ENCODE measurements around the gene DTX4. TPM values are rescaled to one million over a fixed set of nuclear protein-coding genes. Genes with fewer than 3 reads are reported as not detected.
A peak's percentile ranks its signal among the peaks of the same experiment; 100 is the strongest.

Gene DTX4
- total and polyA plus RNA-seq, 4 donors: 2.6 to 10.0 (median 5.6) TPM

DNA sequence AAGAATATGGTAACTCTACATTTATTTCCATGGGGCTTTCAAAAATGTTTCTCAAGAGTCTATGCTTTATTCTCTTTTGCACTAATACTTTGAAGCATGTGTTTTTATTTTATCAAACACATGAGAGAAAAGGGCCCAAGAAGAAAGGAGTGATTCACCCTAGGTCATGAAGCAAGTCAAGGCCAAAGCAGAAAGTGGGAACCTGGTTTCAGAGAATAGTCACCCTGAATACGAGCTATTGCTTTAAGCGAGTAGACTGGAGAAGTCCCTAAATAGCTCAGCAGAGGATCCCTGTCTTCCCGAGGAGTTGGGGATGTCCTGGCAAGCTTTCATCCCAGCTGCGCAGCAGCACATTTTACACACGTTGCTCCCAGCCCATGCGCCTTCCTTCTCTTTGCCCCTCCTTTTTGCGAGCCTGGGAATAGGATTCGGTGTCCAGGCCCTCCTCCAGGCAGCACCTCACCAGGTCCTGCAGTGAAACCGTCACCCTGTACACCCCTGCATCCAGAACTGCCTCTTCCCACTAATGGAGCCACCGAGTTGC, 21.7 kb downstream of the DTX4 start:
- H3K27ac ChIP-seq (ENCODE audit: low read depth in 1 of 2, low read length in 2 of 2): no peak overlapping the region
- peaks cover 0 to 3% of the 10 kb centered on the region in 2 donors for H3K36me3 ChIP-seq (ENCODE audit: control insufficient read depth in 1 of 2, insufficient read depth in 2 of 2, low read length in 1 of 2)
- peaks cover 0 to 5% of the 10 kb centered on the region in 2 donors for H3K4me1 ChIP-seq (ENCODE audit: control insufficient read depth in 1 of 2, insufficient read depth in 2 of 2, low read length in 2 of 2)
- 89 to 91% methylated on average over 10 of the region's 10 CpGs for WGBS, 2 donors
- no peak overlapping the region for H3K4me3 ChIP-seq (ENCODE audit: low read length in 2 of 2)
- DNase-seq (no peak), ATAC-seq (ENCODE audit: low FRiP score) (no peak)
- no peaks in the 10 kb centered on the region for H3K27me3 ChIP-seq (ENCODE audit: control insufficient read depth in 1 of 2, insufficient read depth in 2 of 2, low read length in 1 of 2)
- intact Hi-C loops (cut with DNase I): no loop called here
- no peaks in the 10 kb centered on the region for H3K9me3 ChIP-seq (ENCODE audit: control insufficient read depth, low read length)

DNA sequence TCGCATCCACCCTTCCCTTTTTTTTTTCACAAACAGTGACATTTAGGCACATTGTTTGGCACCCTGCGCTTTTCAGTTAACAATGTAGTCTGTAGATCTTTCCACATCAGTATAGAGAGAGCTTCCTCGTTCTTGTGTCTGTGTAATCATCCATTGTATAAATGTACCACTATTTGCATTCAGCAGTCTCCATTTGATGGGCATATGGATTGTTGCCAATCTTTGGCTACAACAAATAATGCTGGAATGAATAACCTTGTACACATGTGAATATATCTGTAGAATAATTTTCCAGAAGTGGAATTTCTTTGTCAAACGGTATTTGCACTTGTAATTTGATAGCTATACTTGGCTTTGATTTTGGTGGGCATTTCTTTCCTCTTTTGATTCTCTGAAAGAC, 23.7 kb downstream of the DTX4 start:
- Histone ChIP-seq H3K27ac (ENCODE audit: low read depth in 1 of 2, low read length in 2 of 2) (no peak overlapping the region), H3K4me1 (ENCODE audit: control insufficient read depth in 1 of 2, insufficient read depth in 2 of 2, low read length in 2 of 2) (peaks cover 0 to 14% of the 10 kb centered on the region in 2 donors), H3K9me3 (ENCODE audit: control insufficient read depth, low read length) (no peaks in the 10 kb centered on the region), H3K4me3 (ENCODE audit: low read length in 2 of 2) (no peak overlapping the region), H3K27me3 (ENCODE audit: control insufficient read depth in 1 of 2, insufficient read depth in 2 of 2, low read length in 1 of 2) (no peaks in the 10 kb centered on the region), H3K36me3 (ENCODE audit: control insufficient read depth in 1 of 2, insufficient read depth in 2 of 2, low read length in 1 of 2) (peaks cover 0 to 3% of the 10 kb centered on the region in 2 donors)
- no peak for DNase-seq
- WGBS, 2 donors: 87 to 89% methylated on average over 4 of the region's 4 CpGs
- ATAC-seq (ENCODE audit: low FRiP score): no peak
- intact Hi-C loops (cut with DNase I): no loop called here

DNA sequence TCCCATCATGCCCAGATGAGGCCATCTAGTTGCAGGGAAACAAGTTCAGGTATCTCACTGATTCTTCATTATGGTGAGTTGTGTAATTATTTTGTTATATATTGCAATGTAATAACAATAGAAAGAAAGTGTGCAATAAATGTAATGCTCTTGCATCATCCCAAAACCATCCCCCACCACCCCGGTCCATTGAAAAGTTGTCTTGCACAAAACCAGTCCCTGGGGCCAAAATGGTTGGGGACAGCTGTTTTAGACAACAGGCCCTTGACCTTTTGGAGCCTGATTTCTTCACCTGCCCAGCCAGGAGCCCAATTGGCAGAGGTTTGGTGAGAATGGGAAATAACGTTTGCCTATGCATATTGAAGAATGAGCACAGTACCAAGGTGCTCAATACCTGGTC, 24.8 kb downstream of the DTX4 start:
- Histone ChIP-seq H3K27me3 (ENCODE audit: control insufficient read depth in 1 of 2, insufficient read depth in 2 of 2, low read length in 1 of 2) (no peaks in the 10 kb centered on the region), H3K9me3 (ENCODE audit: control insufficient read depth, low read length) (no peaks in the 10 kb centered on the region), H3K4me1 (ENCODE audit: control insufficient read depth in 1 of 2, insufficient read depth in 2 of 2, low read length in 2 of 2) (peaks cover 0 to 14% of the 10 kb centered on the region in 2 donors), H3K4me3 (ENCODE audit: low read length in 2 of 2) (no peak overlapping the region), H3K27ac (ENCODE audit: low read depth in 1 of 2, low read length in 2 of 2) (no peak overlapping the region), H3K36me3 (ENCODE audit: control insufficient read depth in 1 of 2, insufficient read depth in 2 of 2, low read length in 1 of 2) (peaks cover 0 to 2% of the 10 kb centered on the region in 2 donors)
- no peak for ATAC-seq (ENCODE audit: low FRiP score)
- 94 to 98% methylated on average over 2 of the region's 2 CpGs for WGBS, 2 donors
- intact Hi-C loops (cut with DNase I): no loop called here
- no peak for DNase-seq

DNA sequence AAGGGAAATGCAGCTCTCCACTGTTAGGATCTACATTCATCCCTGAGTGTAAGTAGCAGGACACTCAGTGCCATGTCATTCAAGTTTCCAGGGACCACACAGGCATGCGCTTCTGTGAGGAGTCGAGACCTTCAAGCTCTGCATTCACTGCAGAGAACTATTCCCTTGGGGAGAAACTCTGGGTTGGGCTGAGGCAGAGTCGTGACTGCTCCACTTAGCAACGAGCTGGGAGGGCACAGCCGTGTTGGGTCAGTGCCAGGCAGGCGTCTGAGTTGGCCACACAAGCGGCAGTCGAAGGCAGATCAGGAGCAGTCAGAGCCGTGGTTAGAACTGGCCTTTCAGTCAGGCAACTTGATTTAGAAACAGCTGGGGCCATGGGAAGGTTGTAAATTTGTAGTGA, 26.1 kb downstream of the DTX4 start:
- H3K27ac ChIP-seq (ENCODE audit: low read depth in 1 of 2, low read length in 2 of 2): peak overlapping the region in 1 of 2 donors; percentile 4
- 1 to 2% methylated on average over 9 of the region's 9 CpGs for WGBS, 2 donors
- H3K36me3 ChIP-seq (ENCODE audit: control insufficient read depth in 1 of 2, insufficient read depth in 2 of 2, low read length in 1 of 2): no peaks in the 10 kb centered on the region
- H3K27me3 ChIP-seq (ENCODE audit: control insufficient read depth in 1 of 2, insufficient read depth in 2 of 2, low read length in 1 of 2): no peaks in the 10 kb centered on the region
- H3K4me3 ChIP-seq (ENCODE audit: low read length in 2 of 2): no peak overlapping the region
- no peaks in the 10 kb centered on the region for H3K9me3 ChIP-seq (ENCODE audit: control insufficient read depth, low read length)
- ATAC-seq (ENCODE audit: low FRiP score) (peak; percentile 90), DNase-seq (peak; percentile 94 to 98)
- intact Hi-C loops (cut with DNase I): no loop called here
- H3K4me1 ChIP-seq (ENCODE audit: control insufficient read depth in 1 of 2, insufficient read depth in 2 of 2, low read length in 2 of 2): peaks cover 0 to 14% of the 10 kb centered on the region in 2 donors

DNA sequence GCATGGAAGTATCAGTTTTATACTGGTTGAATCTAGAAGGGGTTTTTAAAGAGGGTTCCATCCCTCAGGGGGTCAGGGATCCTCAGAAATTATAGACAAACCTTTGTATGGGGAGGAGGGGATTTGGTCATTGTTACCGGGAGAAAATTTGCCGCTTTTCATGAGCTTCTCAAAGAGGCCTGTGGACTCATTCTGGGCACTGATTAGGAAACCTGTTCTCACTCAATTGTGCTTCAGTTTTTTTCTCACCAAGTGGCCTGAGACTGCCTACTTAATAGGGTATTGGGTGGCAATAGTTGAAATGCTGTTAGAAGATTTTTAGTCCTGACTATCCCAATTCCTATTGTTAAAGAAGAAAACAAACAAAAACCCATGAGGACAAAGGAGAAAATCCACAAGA, 26.8 kb downstream of the DTX4 start:
- WGBS, 2 donors: 93 to 94% methylated on average over 2 of the region's 2 CpGs
- no peak overlapping the region for H3K4me3 ChIP-seq (ENCODE audit: low read length in 2 of 2)
- DNase-seq (no peak), ATAC-seq (ENCODE audit: low FRiP score) (no peak)
- no peak overlapping the region for H3K27ac ChIP-seq (ENCODE audit: low read depth in 1 of 2, low read length in 2 of 2)
- no peaks in the 10 kb centered on the region for H3K36me3 ChIP-seq (ENCODE audit: control insufficient read depth in 1 of 2, insufficient read depth in 2 of 2, low read length in 1 of 2)
- intact Hi-C loops (cut with DNase I): no loop called here
- H3K9me3 ChIP-seq (ENCODE audit: control insufficient read depth, low read length): no peaks in the 10 kb centered on the region
- peaks cover 0 to 14% of the 10 kb centered on the region in 2 donors for H3K4me1 ChIP-seq (ENCODE audit: control insufficient read depth in 1 of 2, insufficient read depth in 2 of 2, low read length in 2 of 2)
- H3K27me3 ChIP-seq (ENCODE audit: control insufficient read depth in 1 of 2, insufficient read depth in 2 of 2, low read length in 1 of 2): no peaks in the 10 kb centered on the region

DNA sequence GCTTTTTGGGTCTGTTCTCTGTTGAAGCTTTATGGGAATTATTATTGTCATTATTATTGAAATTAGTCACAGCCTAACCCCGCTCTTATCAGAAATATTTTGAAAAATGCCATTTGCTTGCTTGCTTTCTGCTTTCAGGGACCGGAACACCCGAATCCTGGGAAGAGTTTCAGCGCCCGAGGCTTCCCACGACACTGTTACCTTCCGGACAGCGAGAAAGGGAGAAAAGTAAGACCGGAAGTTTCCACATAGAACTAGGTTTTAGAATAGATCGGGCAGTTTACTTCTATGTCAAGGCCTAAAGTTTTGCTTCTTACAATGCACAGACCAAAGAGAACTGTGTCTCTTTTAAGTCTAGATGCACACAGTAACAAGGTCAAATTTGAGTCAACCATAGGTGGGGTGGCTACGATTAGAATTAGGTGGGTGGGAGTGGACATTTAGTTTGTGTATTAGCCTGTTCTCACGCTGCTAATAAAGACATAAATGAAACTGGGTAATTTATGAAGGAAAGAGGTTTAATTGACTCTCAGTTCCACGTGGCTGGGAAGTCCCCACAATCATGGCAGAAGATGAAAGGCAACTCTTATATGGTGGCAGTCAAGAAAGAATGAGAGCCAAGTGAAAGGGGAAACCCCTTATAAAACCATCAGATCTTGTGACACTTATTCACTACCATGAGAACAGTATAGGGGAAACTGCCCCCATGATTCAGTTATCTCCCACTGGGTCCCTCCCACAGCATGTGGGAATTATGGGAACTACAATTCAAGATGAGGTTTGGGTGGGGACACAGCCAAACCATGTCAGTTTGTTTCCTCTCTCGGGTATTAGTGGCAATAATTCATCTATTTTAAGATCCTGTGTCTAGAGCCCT, 27.9 kb downstream of the DTX4 start:
- H3K4me3 ChIP-seq (ENCODE audit: low read length in 2 of 2): no peak overlapping the region
- peaks cover 0 to 14% of the 10 kb centered on the region in 2 donors for H3K4me1 ChIP-seq (ENCODE audit: control insufficient read depth in 1 of 2, insufficient read depth in 2 of 2, low read length in 2 of 2)
- ATAC-seq (ENCODE audit: low FRiP score): no peak
- intact Hi-C loops (cut with DNase I): no loop called here
- no peaks in the 10 kb centered on the region for H3K9me3 ChIP-seq (ENCODE audit: control insufficient read depth, low read length)
- H3K27me3 ChIP-seq (ENCODE audit: control insufficient read depth in 1 of 2, insufficient read depth in 2 of 2, low read length in 1 of 2): no peaks in the 10 kb centered on the region
- H3K27ac ChIP-seq (ENCODE audit: low read depth in 1 of 2, low read length in 2 of 2): no peak overlapping the region
- WGBS, 2 donors: 66 to 71% methylated on average over 14 of the region's 14 CpGs
- H3K36me3 ChIP-seq (ENCODE audit: control insufficient read depth in 1 of 2, insufficient read depth in 2 of 2, low read length in 1 of 2): no peaks in the 10 kb centered on the region
- peak in 1 of 2 donors; percentile 63 for DNase-seq

DNA sequence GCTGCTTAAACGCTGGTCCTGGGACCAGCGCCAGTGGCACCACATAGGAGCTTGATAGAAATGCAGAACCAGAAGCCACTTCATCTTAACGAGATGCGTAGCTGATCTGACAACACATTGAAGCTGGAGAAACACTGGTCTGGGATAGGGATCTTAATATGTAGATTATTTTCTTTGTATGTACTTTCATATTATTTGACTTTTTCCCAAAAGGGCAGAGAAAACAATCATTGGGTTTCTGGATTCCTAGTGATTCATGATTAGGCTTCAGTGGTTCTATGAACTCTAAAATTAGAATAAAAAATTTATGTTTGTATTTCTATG, 28.5 kb downstream of the DTX4 start:
- no peak for DNase-seq
- WGBS, 2 donors: 13 to 27% methylated on average over 4 of the region's 4 CpGs
- H3K27me3 ChIP-seq (ENCODE audit: control insufficient read depth in 1 of 2, insufficient read depth in 2 of 2, low read length in 1 of 2): no peaks in the 10 kb centered on the region
- no peak overlapping the region for H3K4me3 ChIP-seq (ENCODE audit: low read length in 2 of 2)
- no peak overlapping the region for H3K27ac ChIP-seq (ENCODE audit: low read depth in 1 of 2, low read length in 2 of 2)
- H3K36me3 ChIP-seq (ENCODE audit: control insufficient read depth in 1 of 2, insufficient read depth in 2 of 2, low read length in 1 of 2): no peaks in the 10 kb centered on the region
- peak; percentile 45 for ATAC-seq (ENCODE audit: low FRiP score)
- peaks cover 0 to 14% of the 10 kb centered on the region in 2 donors for H3K4me1 ChIP-seq (ENCODE audit: control insufficient read depth in 1 of 2, insufficient read depth in 2 of 2, low read length in 2 of 2)
- H3K9me3 ChIP-seq (ENCODE audit: control insufficient read depth, low read length): no peaks in the 10 kb centered on the region
- intact Hi-C loops (cut with DNase I): no loop called here

DNA sequence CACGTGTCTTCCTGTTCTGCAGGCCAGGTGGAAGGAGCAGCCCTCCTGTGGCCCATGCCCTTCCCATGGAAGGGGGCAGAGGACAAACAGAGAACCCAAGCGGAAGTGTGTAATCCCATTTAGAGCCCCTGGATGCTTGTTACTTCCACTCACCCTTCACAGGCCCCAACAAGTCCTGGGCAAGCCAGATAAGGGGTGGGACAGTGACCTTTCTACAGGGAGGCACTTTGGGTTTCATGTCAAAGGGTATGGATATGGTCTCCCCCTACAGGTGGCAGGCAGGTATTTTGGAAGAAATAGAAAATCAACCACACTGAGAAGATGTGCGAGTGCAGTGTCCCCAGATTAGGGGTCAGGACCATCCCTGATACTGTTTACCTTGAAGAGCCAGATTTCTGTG, 29.4 kb downstream of the DTX4 start:
- DNase-seq (no peak), ATAC-seq (ENCODE audit: low FRiP score) (no peak)
- peaks cover 0 to 14% of the 10 kb centered on the region in 2 donors for H3K4me1 ChIP-seq (ENCODE audit: control insufficient read depth in 1 of 2, insufficient read depth in 2 of 2, low read length in 2 of 2)
- H3K4me3 ChIP-seq (ENCODE audit: low read length in 2 of 2): no peak overlapping the region
- no peaks in the 10 kb centered on the region for H3K9me3 ChIP-seq (ENCODE audit: control insufficient read depth, low read length)
- 95 to 96% methylated on average over 3 of the region's 3 CpGs for WGBS, 2 donors
- no peaks in the 10 kb centered on the region for H3K27me3 ChIP-seq (ENCODE audit: control insufficient read depth in 1 of 2, insufficient read depth in 2 of 2, low read length in 1 of 2)
- no peak overlapping the region for H3K27ac ChIP-seq (ENCODE audit: low read depth in 1 of 2, low read length in 2 of 2)
- no peaks in the 10 kb centered on the region for H3K36me3 ChIP-seq (ENCODE audit: control insufficient read depth in 1 of 2, insufficient read depth in 2 of 2, low read length in 1 of 2)
- intact Hi-C loops (cut with DNase I): no loop called here

DNA sequence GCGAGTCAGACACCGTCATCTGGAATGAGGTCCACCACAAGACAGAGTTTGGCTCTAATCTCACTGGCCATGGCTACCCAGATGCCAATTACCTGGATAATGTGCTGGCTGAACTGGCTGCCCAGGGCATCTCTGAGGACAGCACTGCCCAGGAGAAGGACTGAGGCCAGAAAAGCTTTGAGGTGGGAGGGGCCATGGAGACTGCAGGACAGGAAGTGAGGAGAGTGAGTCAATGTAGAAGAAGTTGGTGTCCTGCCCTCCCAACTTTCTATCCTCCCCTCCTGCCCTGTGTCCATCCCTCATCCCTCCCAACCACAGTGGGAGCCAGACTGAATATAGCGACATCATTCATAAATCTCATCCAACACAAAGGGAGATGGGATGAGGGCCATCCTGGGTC, 32.8 kb downstream of the DTX4 start:
- intact Hi-C loops (cut with DNase I): loop anchor here (5.0 kb wide), 2 partner anchors 78 to 83 kb away; no protein-coding TSS in a partner anchor
- 94 to 97% methylated on average over 3 of the region's 3 CpGs for WGBS, 2 donors

More for the DNA sequence above, 32.8 kb downstream of the DTX4 start:
- no peak overlapping the region for H3K4me3 ChIP-seq (ENCODE audit: low read length in 2 of 2)
- H3K27ac ChIP-seq (ENCODE audit: low read depth in 1 of 2, low read length in 2 of 2): no peak overlapping the region
- ATAC-seq (ENCODE audit: low FRiP score) (no peak), DNase-seq (no peak)
- H3K36me3 ChIP-seq (ENCODE audit: control insufficient read depth in 1 of 2, insufficient read depth in 2 of 2, low read length in 1 of 2): no peaks in the 10 kb centered on the region
- peaks cover 0 to 3% of the 10 kb centered on the region in 2 donors for H3K4me1 ChIP-seq (ENCODE audit: control insufficient read depth in 1 of 2, insufficient read depth in 2 of 2, low read length in 2 of 2)
- H3K27me3 ChIP-seq (ENCODE audit: control insufficient read depth in 1 of 2, insufficient read depth in 2 of 2, low read length in 1 of 2): no peaks in the 10 kb centered on the region
- H3K9me3 ChIP-seq (ENCODE audit: control insufficient read depth, low read length): no peaks in the 10 kb centered on the region

All from aorta (tissue), 5 donors.